Activated CD8-positive, alpha-beta memory T cell treated with anti-CD3 and anti-CD28 coated beads for 36 hours (primary cell): ENCODE data around the gene PTPRZ1. TPM values are rescaled to one million over a fixed set of nuclear protein-coding genes. Genes with fewer than 3 reads are reported as not detected.

Experiments
- CTCF ChIA-PET: fragments of 350-600 bp; sonication (Branson Sonifier 250); formaldehyde crosslinking; loops from one replicate; lab custom pipeline; 2021; ENCODE audit warnings: antibody characterized with exemption; lab: Charles Lee
- POLR2A ChIA-PET: fragments of 350-600 bp; sonication (Branson Sonifier 250); formaldehyde crosslinking; loops from one replicate; lab custom pipeline; 2021; ENCODE audit warnings: antibody characterized with exemption; lab: Charles Lee
- total RNA-seq, 2 experiments: library from RNA; stranded (reverse); gene quantifications; one replicate each; pipeline ENCODE4 v1.2.3, GENCODE V29; 2021

Gene PTPRZ1
- total RNA-seq, 2 experiments from 2014 or later: not detected

DNA sequence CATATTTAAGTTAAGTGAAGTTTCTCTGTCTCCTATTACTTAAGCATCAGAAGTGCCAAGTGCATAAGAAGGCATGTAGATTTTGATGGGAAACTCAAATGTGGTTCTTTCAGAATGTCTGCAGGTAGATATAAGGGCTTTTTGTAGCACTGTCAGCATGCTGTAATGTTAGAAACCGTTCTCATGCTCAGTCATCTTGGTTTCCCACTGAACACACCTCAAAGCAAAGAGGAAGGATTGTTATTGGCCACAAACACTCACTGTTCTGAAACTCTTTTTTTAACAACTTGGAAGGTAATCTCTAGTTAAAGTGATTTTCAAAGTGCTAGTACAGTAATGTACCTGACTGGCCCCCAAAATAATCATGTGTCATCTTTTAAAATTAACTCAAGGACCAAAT, 145.1 kb downstream of the PTPRZ1 start:
- ChIA-PET POLR2A (no interaction called here), CTCF (no interaction called here)

DNA sequence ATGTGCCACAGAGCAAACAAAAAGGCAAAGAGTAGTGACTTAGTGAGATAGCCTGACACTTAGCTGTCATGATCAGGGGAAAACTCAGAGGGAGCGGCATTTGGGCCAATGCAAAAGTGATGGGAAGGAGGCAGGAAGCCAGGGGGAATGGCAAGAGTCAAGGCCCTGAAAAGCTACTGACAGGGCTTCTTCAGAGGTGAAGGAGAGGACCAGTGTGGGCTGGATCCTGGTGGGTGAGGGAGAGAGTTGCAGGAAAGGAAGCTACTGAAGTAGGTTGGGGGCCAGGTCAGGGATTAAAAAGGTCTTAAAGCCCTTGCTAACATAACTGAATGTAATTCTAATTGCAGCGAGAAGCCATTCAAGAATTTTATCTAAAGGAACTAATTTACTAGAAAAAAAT, 154.1 kb downstream of the PTPRZ1 start:
- CTCF ChIA-PET: no interaction called here

DNA sequence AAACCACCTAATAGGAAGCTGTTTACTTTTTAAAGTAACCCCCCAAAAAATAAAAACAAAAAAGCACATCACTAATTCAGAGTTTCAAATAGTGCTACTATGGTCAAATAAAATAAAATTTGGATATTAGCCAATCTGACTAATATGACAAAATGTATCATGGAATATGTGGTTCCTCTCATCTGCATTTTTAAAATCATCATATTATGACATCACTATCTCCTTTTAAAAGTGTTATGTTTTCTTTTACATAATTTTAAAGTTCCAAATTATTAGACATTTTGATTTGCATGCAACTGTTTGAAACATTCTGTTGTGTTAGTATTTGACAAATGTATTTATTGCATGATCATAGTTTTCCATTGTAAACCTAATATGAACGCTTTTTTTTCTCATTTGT, 160.7 kb downstream of the PTPRZ1 start:
- POLR2A ChIA-PET: no interaction called here
- CTCF ChIA-PET: no interaction called here

More for the DNA sequence above, 154.1 kb downstream of the PTPRZ1 start:
- POLR2A ChIA-PET: no interaction called here

DNA sequence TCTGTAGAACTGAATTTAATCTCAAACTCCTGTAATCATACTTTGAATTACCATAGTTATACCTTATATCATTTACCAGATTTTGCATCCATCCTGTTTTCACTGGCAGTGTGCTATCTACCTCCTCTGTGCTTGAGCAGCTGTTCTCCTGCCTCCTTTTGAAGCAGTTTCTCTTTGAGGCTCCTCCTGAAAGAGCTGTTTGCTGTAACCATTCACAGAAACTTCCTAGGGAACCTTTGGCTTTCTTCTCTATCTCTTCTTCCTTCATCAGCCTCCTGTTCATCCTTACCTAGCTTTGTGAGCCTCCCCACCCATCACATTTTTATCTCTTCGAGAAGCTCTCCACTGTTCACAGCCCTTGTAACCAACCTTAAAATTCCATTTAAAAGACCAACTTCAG, 162.9 kb downstream of the PTPRZ1 start:
- ChIA-PET POLR2A (no interaction called here), CTCF (no interaction called here)

DNA sequence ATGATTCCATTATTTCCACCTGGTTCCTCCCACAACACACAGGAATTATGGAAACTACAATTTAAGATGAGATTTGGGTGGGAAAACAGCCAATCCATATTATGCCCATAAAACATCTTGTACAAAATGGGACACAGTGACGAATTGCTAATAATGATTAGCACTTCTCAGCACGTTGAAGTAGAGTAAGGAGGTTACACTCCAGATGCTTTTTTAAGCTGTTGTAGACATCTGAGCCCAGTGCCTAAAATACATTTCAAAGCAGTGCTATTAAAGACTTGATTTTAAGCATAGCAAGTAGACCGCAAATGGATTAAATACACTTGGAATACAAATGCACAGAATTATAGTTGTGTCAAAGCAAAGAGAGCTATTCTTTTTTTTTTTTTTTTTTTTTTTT, 165.2 kb downstream of the PTPRZ1 start:
- POLR2A ChIA-PET: no interaction called here
- CTCF ChIA-PET: interaction anchor here (0.7 kb wide), 1 partner anchor 461 kb away, joined by 4 read pairs; no protein-coding TSS in a partner anchor

DNA sequence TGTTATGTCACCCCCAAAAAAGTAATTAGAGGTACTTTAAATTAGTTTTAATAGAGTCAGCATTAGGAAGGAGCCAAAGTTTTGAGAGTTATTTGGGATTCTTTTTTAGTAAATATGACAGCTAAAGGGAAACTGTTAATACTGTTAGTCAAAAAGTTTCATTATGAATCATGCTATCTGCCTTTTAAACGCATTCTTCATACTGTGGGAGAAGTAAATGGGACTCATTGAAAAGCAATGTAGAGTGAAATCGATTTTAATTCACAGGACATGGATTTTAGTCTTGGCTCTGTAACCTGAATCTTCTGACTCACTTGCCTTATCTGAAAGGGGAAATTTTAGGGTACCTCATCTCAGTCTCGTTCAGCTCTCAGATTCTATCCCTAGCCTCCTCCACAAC, 165.9 kb downstream of the PTPRZ1 start:
- ChIA-PET POLR2A (no interaction called here), CTCF (interaction anchor here (0.7 kb wide), 1 partner anchor 462 kb away, joined by 4 read pairs; no protein-coding TSS in a partner anchor)

DNA sequence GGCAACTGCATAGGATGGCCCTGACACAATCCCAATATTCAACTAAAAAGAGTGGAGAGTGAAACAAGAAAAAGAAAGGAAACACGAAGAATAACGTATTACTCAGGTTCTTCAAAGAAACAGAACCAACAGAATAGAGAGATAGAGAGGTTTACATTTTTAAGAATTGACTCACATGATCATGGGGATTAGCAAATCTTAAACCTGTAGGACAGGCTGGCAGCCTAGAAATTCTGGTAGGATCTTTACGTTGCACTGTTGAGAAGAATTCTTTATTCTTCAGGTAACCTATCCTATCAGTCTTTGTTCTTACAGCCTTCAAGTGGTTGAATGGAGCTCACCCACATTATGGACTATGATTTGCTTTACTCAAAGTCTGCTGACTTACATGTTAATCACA, 167.2 kb downstream of the PTPRZ1 start:
- ChIA-PET CTCF (no interaction called here), POLR2A (no interaction called here)

DNA sequence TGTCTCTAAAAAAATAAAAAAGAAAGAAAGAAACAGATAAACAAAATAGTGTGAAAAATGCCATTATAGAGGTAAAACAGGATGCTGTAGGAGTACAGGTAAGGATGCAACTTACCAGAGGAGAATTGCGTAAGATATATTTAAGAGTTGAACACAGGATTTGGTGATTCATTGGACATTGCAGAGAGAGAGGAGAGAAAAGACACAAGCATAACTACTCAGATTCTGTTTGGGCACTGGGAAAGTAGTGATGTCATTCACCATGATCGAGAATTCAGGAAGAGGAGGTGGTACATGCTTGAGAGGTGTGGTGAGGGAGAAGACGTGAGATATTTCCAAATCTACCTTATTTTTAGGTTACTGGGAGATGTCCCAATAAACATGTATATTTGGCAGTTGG, 173.4 kb downstream of the PTPRZ1 start:
- ChIA-PET POLR2A (no interaction called here), CTCF (no interaction called here)

DNA sequence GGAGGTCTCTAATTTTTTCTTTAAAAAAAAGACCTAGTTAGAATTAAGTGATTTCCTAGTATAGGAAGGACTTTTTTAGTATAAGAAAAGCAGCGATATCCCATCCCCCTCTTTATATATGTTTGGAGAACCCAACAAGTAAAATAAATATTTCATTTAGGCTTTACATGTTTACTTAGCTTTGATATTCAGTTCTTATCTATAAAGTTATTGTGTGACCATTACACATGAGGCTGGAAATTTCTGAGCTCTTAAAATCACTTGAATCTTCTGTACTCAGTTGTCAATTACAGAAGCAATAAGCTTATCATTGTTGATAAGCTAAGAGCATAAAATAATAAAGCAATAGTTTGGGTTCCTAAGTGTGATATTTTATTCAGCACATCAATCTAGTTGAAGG, 181.4 kb downstream of the PTPRZ1 start:
- POLR2A ChIA-PET: no interaction called here
- CTCF ChIA-PET: no interaction called here

DNA sequence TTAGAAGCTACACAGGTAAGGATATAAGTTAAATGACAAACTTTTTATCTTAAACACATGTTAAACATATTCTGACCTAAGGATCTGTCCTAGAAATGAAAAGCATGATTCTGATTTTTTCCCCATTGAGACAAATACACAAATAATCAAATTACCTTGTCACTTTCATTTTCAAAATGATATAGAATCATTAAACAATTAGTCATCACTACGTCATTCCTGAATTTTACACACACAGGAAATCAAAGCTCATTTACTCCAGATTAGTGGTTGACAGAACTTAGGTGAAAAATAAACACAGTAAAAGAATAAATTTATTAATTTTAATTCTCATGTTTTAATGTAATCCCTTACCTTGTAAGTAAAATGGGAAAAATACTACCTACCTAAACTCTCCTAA, 182.1 kb downstream of the PTPRZ1 start:
- CTCF ChIA-PET: no interaction called here
- POLR2A ChIA-PET: no interaction called here

DNA sequence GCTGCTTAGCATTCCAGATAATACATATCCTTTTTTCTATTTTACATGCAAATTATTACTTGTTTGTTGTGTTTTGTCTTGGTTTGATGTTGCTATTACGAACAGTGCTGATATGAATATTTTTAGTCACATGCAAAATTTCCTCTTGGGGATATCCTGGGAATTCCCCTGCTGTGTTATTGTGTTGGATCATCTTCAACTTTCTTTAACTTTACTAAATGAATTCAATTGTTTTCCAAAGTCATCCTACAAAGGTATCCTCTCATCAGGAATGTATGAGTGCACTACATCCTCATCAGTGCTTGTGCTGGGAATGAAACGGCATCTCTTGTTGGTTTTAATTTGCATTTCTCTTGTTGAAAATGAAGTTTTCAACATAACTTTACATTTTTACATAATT, 184.0 kb downstream of the PTPRZ1 start:
- POLR2A ChIA-PET: no interaction called here
- CTCF ChIA-PET: no interaction called here

DNA sequence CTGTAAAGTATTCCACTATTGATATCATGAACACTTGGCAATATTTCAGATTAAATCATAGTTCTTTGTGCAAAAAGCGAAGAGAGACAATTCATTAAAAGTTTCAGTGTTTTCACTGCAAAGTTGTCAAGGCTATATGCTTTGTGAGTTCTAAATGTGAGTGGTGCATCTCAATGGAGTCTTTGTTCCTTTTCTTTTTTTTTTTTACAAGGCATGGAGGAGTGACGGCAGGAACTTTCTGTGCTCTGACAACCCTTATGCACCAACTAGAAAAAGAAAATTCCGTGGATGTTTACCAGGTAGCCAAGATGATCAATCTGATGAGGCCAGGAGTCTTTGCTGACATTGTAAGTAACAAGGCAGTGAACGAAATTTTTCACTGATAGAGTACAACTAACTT, 186.6 kb downstream of the PTPRZ1 start:
- CTCF ChIA-PET: no interaction called here
- POLR2A ChIA-PET: no interaction called here

DNA sequence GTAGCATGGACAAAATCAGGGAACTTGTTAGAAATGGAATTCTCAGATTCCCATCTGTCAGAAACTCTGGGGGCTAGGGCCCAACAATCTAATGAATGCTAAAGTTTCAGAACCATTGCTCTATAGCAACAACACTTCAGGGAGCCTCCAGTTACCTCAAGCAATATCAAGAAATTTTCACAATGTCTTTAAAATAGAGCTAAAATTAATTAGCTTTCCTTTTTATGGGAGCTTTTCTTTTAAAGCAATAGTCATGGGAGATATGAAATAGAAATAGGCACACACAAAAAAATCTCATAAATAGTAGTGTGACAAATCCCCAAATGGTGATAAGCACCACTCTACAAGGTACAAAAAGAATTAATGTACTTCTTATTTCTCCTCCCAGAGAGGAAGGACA, 190.2 kb downstream of the PTPRZ1 start:
- ChIA-PET POLR2A (no interaction called here), CTCF (no interaction called here)

DNA sequence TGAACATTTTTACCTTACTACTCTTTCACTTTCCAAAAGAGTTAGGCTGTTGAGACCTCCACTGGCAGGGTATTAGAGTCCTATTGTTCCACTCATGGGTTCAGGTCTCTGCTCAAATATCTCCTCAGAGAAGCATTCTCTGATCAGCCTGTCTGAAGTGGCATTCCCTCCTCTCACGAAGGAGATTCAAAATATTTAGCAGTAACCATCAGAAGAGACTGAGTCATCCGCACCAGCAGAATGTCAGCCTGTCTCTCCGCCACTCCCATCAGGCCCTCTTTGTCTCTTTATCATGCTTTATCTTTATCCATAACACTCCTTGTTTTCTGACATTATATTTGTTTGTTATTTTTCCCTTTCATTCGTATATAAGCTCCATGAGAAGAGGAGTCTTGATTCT, 192.0 kb downstream of the PTPRZ1 start:
- POLR2A ChIA-PET: no interaction called here
- CTCF ChIA-PET: no interaction called here

DNA sequence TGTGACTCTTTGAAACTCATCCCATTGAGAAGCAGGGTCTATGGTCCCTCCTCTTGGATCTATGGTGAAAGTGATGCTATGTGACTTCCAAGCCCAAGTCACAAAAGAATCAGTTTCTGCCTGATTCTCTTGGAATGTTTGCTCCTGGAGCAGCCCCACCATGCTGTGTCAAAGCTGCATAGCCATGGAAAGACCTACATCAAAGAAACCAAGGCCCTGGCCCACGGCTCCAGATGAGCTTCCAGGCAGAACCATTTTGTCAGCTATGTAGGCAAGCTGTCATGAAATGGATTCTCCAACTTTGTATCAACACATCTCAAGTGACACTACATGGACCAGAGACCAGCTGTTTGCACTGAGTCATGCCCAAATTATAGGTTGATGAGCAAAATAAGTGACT, 194.1 kb downstream of the PTPRZ1 start:
- CTCF ChIA-PET: no interaction called here
- POLR2A ChIA-PET: no interaction called here

DNA sequence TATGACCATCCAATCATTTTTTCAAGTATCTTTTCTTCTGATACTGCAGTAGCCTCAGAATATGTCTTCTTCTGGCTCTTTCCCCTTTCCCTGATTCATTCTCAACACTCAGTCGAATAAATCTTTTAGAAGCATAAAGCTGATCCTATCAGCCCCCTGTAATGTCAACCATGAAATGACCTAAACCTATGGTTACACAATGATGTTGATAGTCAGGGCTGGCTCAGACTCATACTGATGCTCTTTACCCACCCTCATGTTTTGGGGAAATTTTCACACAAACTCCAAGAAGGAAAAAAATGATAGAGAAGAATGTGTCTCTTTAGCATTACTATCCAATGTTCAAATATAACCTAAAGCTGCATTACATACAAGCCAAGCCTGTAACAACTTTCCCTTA, 195.1 kb downstream of the PTPRZ1 start:
- POLR2A ChIA-PET: no interaction called here
- CTCF ChIA-PET: interaction anchor here (0.5 kb wide), 1 partner anchor 1210 kb away, joined by 4 read pairs; the partner anchor contains the start of gene TSPAN12

DNA sequence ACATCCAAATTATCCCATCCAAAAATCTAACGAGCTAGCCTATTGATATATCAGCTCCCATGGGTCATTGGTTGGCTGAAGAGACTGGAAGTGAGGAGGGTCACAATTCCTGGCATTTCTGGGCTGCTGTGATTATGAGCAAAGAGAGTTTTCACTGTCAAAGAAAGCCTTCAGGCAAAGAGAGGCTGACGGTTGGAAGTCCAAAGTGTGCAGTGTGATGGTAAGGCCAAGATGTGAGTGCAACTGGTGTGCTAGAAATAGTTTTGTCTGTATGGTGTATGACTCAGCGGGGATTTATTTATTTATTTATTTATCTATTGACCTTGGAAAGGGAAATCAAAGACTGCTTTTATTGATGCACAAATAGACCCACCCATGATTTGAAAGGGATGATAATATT, 196.0 kb downstream of the PTPRZ1 start:
- CTCF ChIA-PET: no interaction called here
- POLR2A ChIA-PET: no interaction called here

DNA sequence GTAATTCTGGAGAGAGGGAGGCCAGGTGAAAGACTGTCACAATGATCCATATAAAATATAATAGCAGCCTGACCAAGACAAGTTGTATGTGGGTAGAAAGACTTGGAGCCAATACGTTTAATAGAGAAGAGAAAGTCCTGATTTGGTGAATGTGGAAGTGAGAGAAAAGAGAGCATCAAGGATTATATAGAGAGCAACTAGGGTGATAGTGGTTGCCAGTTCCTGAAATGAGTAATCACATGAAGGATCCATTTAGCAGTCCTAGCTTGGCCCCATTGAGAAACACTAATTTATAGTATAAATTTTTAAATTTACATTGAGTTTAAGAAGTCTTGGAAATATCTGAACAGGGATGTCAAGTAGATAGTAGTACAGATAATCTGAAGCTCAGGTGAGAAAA, 197.1 kb downstream of the PTPRZ1 start:
- CTCF ChIA-PET: no interaction called here
- POLR2A ChIA-PET: no interaction called here

DNA sequence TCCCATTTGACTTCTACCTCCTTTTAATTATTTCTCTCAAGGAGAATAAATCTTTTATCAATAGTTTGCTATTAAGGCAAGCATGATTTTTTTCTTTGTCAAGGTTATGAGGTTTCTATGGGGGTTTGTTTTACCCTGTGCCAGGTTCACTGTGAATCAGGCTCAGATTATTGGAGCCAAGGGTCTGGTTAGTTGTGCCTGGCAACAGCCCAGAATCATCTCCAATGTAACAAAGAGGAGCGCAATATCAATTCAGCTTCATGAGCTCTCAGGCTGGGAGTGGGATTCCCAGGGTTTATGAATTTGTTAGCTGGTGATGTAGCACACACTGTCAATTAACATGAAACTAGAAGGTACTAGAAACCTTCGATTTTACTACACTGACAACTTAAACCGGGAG, 197.9 kb downstream of the PTPRZ1 start:
- ChIA-PET CTCF (no interaction called here), POLR2A (no interaction called here)

DNA sequence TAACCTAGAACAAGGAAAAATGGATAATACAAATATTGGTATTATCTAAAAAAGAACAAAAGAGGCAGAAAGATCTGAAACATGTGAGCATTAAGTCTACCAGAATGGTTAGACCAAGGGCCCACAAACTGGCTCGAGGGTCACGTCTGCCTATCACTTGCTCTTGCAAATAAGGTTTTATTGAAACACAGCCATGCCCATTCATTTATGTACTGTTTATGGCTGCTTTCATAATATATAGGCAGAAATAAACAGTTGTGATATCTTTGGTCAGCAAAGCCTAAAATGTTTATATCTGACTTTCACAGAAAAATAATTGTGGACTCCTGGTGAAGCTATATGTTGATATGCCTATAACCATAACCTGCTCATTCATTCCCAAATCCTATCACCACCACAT, 199.3 kb downstream of the PTPRZ1 start:
- ChIA-PET CTCF (no interaction called here), POLR2A (no interaction called here)

DNA sequence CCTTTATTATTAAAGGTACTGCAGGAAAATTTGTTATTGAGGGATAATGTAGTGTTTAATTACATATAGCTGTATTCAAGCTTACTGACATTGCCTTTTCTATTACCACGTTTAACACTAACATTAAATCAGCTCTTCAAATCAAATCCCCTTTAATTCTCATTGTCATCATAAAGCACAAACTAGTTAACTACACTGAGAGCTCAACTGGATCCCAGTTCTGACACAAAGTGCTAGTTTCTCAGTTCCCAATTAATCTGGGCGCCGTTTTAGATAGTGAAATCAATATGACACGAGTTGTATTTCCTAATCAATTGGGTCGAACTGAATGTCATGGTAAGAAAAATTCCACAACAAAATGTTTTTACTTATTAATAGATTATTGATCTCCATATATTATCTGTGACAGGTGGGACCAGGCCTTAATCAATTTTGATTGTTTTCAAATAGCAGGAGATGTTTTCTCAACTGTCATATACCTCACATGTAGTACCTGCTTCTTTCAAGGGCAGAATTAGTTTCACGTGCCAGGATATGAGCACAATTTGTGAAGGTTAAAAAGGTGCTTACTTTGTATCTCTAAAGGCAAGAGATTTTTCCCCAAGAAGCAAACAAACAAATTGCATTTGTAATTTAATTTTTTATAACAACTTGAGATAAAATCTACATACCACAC, 200.1 kb downstream of the PTPRZ1 start:
- POLR2A ChIA-PET: no interaction called here
- CTCF ChIA-PET: no interaction called here

DNA sequence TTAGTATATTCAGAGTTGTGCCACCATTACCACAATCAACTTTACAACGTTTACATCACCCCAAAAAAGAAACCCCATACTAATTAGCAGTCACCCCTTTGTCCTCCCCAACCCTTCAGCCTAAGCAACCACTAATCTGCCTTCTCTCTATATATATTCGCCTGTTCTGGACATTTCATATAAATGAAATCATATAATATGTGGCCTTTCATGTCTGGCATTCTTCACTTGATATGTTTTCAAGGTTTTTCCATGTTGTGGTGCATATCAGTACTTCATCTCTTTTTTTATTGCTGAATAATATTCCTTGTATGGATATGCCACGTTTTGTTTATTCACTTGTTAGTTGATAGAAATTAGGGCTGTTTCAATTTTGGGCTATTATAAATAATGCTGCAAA, 200.7 kb downstream of the PTPRZ1 start:
- ChIA-PET POLR2A (no interaction called here), CTCF (no interaction called here)
